Activated CD4-positive, alpha-beta T cell treated with anti-CD3 and anti-CD28 coated beads, Interleukin-2, Interleukin-4, amounts not matched to agents 100 ng/mL and 50 ng/mL, durations not matched to agents 16 hours and 8 hours (primary cell): ENCODE results near the gene METAP1.
"Not testable (repeated sequence)": the region's sequence is repeated elsewhere in the genome, so short reads cannot be mapped to it uniquely, and the experiment has no call there.

Experiments
- DNase-seq: peaks from one replicate; pipeline ENCODE4 v3.0.0-alpha.2; 2020; ENCODE audit warnings: low spot score

The METAP1 gene

DNA sequence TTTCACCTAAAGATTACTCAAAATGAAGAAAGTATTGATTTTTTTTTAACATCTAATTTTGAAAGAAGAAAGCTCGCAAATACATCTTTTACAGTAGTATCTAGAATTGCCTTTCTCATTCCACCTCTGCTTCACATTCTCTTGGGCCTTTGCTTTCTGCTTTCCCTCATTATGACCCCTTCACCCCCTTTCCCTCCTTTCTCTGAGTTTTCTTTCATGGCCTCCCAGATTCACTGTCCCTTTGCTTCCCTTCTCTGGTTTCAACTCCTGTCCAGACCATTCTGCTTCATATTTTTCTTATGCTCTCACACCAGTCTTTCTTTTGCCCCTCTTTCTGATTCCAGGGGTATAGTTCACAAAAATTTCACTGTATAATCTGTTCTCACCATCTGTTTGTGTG, 64.0 kb downstream of the METAP1 start:
- DNase-seq, result no peak

DNA sequence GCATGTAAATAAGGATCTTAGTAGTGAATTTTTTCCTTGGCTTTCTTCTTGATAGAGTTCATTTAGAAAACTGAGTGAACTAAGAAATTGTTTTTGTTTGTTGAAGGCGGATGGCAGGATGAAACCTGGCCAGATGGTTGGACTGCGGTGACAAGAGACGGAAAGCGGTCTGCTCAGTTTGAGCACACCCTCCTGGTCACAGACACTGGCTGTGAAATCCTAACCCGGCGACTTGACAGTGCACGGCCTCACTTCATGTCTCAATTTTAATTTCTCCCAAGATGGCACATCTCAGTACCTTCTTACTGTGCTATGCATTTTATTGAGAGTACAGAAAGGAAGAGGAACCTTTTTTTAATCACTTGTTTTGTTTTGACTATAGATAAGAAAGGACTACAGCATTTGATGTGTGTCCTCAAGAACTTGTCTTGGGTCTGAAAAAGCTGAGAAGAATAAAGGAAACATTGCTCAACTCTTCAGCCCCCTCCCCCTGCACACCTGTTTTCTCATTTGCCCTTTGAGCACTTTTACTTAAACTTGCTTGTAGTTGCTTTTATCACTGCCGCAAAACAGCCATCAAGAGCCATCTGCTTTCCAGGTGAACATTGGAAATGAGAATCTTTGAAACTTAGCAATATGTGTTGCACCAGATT, 65.7 kb downstream of the METAP1 start:
- no peak for DNase-seq

DNA sequence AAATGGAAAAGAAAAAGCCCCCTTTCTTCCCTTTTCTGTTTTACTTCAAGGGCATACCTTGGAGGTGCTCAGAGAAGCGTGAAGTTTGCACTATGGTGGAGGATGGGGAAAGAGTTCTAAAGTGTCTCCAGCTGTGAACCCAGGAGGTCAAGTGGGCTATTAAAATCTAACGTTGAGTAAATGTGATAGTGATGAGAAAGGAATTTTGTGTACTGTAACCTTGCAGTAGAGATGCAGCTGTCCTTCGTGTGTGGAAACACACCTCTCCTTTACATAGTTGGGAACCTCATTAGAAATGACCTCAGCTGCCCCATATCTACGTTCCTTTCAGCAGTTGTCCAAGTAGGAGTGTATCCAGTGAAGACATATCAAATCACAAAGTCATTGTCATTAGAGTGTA, 66.6 kb downstream of the METAP1 start:
- DNase-seq, result no peak

DNA sequence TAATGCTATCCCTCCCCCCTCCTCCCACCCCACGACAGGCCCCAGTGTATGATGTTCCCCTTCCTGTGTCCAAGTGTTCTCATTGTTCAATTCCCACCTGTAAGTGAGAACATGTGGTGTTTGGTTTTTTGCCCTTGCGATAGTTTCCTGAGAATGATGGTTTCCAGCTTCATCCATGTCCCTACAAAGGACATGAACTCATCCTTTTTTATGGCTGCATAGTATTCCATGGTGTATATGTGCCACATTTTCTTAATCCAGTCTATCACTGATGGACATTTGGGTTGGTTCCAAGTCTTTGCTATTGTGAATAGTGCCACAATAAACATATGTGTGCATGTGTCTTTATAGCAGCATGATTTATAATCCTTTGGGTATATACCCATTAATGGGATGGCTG, 70.0 kb downstream of the METAP1 start:
- not testable (repeated sequence) for DNase-seq

DNA sequence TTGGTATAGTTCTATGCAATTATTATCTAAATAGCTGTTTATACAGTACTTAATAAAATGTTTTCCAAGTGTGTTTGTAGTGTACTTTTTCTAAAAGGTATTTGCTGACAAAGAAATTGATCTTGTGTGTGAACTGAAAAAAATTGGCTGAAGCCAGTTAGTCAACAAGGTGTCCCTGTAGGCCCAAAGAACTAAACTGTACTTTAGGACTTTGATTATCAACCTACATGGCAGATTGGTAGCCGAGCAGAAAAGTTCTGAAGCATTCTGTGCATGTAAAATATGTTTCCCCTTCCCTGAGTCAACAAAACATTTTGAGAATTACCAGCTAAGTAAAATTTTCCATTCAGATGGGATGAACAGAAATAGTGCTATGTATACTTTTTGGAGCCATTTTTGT, 72.1 kb downstream of the METAP1 start:
- DNase-seq, result no peak

DNA sequence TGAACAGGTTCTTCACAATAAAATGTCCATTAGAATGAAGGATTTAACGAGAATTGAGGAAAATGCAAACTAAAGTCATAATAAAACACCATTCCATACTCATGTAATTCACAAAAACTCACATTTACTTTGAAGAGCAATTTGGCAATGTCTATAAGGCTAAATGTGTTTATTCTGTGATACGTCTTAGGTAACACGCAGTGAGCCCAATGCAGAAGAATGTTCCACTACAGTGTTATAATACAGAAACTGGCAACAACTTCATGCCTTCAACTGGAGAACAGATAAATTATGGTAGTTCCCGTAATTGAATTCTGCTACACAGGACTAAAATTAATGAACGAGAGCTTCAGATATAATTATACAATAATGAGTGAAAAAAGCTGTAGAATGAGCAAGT, 75.6 kb downstream of the METAP1 start:
- no peak for DNase-seq

DNA sequence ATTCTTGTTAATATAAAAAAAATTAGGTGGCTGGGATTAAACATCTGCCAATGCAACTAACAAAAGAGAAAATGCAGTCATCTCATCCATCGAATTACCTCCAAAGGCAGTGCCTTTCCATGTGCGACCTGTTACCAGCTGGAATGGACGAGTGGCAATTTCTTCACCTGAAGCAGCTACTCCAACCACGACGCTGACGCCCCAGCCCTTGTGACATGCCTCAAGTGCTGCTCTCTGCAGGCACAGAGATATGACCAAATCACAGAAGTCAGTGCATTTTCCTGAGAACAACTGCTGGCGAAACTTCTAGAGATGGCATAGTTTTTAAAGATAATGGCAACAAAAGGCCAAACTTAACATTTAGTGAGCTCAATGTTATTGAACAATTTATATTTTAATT, 79.3 kb downstream of the METAP1 start:
- DNase-seq, result no peak

DNA sequence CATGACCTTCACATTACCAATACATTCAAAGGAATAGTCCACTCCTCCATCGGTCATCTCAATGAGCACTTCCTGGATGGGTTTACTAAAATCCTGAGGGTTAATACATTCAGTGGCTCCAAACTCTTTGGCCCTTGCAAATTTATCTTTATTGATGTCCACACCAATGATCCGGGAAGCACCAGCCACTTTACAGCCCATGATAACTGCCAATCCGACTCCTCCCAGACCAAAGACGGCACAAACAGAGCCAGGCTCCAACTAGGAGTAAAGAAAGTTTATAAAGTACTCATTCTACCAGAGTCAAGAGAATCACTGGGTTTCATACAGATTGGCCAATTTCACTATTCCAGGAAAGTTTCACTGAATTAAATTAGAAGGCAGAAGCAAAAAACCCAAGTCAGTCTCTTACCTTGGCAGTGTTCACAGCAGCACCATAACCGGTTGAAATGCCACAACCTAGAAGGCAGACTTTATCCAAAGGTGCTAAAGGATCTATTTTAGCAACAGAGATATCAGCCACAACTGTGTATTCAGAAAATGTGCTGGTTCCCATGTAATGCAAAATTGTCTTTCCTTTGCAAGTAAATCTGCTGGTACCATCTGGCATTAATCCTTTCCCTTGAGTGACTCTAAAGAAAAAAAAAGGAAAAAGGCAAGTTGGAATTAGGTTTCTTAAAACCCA, 80.9 kb downstream of the METAP1 start:
- DNase-seq, result no peak

DNA sequence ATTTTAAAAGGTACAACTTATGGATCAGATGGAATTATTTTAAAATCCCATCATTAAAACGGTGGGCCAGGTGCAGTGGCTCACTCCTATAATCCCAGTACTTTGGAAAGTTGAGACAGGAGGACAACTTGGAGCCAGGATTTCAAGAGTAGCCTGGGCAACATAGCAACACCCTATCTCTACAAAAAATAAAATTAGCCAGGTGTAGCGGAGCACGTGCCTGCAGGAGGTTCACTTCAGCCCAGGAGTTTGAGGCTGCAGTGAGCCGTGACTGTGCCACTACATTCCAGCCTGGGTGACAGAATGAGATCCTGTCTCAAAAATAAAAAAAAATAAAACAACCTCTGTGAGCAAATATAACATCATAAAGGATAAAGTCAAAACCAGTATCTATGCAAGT, 81.7 kb downstream of the METAP1 start:
- no peak for DNase-seq

DNA sequence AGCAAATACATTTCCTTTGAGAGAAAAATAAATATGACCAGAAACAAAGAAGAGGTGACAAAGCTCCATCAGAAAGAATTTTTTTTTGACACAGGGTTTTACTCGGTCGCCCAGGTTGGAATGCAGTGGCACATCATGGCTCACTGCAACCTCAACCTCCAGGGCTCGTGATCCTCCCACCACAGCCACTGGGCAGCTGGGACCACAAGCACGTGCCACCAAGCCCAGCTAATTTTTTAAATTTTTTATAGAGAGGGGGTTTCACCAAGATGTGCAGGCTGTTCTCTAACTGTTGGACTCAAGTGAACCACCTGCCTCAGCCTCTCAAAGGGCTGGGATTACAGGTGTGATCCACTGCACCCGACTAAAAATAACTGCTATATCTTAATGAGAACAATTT, 82.8 kb downstream of the METAP1 start:
- no peak for DNase-seq

DNA sequence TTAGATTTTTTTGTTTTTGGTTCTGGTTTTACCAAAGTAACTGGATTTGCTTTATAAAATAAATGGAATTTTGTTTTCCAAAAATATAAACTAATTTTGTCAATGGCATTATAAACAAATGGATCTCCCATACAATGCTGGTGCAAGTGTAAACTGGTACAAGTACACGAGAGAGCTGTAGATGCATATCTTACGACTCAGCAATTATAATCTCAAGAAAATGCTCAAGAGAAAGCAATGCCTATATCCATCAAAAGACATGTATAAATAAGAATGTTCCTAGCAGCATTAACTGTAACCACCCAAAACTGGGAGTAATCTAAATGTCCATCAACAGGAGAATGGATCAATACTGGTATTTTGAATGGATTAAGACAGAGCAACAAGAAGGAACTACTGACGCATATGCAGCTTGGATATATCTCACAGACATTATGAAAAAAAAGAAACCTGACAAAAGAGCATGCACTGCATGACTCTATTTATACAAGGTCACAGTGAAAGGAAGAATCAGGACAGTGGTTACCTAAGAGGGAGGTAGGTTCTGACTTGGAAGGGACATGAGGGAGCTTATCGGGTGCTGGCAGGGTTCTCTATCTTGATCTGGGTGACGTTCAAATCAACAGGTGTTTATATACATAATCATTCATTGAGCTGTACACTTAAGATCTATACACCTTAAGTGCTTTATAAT, 83.6 kb downstream of the METAP1 start:
- no peak for DNase-seq

DNA sequence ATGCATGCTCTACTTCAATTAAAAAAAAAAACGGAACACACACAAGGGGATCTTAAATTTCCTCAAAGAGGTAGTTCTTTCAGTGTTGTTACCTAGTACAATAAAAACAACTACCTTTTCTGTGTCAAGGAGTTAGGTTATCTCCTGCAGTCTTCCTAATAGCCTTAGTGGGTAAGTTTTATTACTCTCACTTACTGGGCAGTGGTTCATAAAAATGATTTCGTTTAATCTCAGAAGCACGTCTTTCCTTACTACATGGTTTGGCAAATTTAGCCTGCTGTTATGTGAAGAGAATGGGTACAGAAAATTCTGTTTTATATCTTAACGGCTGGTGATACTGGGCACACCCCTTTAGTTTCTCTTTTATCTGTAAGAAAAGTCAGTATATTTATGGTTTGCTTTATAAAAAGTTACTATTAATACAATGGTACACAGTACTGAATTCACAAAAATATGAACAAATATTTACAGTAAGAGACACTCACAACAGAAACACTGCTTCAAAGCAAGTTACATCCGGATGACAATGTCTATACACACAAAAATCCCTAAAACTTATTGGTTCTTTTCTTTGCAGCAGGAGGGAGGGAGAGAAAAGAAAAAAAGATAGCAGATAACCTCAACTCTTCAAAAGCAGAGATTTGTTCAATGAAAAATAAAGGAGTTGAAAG, 84.2 kb downstream of the METAP1 start:
- no peak for DNase-seq

DNA sequence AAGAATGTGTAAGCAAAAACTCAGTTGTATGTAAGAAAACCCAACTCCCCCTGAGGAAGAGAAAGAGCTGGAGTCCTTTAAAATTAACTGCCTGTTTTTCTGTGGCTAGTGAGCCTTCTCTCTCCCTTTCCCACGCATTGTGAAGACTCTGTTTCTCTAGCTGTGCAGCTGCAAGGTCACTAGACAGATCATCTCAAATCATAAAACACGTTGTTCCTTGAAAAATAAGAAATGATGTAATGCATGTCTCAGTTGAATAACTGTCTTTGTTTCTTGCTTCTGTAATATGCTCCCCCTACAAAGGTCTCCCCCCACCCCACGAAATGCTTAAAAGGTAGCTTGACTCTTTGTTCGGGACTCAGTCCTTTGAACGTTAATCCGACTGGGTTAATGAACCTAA, 85.3 kb downstream of the METAP1 start:
- not testable (repeated sequence) for DNase-seq

DNA sequence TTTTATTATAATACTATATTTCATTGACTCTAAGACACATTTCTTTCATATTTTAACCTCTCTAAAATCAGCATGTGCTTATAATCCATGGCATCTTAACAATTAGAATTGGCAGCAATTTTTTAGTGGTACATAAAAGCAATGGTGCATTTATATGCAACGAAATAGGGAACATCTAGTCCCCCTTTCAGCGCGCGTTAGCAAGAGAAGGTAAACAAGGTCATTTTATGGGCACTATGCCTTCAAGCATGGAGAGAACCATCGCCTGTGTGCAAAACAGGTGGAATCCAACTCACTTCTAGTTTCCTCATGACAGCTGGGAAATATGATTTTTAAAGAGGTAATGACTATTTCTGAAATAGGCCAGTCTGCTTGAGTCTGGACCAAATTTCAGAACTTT, 86.7 kb downstream of the METAP1 start:
- DNase-seq, result no peak

DNA sequence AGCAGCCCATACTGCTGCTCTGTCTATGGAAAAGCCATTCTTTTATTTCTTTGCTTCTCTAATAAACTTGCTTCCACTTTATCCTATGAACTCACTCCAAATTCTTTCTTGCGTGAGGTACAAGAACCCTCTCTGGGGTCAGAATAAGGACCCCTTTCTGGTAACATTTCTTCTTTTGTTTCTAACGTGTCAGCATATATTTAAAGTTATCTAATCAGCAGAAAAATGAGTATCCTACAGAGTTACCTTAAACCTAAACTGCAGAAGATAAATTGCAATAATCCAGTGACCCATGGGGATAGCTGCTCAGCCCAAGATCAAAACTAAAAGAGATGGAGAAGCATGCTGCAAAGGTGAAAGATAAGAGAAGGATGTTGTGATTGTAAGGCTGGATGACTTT, 89.1 kb downstream of the METAP1 start:
- no peak for DNase-seq

DNA sequence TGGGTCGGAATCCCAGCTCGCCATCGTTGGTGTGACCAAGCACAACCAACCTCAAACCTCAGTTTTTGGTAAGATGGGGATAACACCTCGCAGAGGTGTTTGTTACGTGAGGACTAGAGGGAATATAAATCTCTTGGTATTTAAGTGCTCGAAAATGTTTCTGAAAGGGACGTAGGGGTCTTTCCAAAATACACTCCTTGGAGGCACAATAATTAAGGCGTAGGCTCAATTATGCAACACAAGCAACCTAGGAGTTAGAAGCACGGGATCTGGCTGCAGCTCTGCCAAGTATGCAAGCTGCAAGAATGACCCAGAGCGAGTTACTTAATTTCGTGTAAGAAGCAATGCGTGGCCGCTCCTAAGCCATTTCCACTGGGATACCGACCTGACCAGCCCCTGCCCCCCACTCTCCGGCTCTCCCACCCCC, 92.5 kb downstream of the METAP1 start:
- DNase-seq, result peak; percentile 27

DNA sequence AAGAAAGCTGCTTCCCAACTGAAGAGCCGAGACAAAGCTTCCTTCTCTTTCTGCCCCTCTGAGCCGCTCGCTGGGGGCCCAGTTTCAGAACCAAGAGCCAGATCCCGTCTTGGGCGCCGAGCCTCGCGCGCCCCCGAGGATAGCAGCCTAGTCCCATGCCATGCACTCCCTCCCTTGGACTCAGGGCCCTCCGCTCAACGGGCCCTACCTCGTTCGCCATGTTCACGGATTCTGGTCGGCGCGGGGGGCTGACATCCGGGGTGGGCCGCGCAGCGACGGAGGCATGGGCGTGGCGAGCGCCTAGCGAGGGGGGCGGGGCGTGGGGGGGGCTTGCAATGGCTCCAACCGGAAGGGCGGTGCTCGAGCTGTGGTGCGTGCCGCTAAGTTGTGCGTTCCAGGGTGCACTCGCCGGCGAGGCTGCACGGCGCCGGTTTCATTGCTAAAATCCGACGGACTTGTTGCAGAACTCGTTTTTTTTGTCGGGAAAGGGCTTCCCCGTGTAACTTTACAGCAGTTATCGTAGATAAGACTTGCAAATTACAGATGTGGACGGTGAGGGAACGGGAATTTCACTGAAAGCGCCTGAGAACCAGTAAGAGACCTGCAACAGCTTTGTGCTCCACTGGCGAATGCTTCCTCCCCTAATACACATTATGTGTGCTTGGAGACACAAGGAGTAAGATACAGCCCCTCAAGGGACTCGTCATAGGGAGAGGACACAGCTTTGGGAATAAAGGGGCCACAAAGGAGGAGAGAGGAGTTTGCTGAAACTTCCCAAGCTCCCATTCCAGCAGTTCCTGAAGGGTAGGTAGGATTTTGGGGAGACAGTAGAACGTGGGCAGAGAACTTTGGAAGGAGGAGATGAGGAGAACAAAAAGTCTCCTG, 93.2 kb downstream of the METAP1 start, which contains the start of gene ADH5:
Gene ADH5 (minus strand): TSS at position 308 of the 885 bp plus-strand sequence. CDS start 88 bp downstream, at position 220.
- peak; percentile 93 for DNase-seq

DNA sequence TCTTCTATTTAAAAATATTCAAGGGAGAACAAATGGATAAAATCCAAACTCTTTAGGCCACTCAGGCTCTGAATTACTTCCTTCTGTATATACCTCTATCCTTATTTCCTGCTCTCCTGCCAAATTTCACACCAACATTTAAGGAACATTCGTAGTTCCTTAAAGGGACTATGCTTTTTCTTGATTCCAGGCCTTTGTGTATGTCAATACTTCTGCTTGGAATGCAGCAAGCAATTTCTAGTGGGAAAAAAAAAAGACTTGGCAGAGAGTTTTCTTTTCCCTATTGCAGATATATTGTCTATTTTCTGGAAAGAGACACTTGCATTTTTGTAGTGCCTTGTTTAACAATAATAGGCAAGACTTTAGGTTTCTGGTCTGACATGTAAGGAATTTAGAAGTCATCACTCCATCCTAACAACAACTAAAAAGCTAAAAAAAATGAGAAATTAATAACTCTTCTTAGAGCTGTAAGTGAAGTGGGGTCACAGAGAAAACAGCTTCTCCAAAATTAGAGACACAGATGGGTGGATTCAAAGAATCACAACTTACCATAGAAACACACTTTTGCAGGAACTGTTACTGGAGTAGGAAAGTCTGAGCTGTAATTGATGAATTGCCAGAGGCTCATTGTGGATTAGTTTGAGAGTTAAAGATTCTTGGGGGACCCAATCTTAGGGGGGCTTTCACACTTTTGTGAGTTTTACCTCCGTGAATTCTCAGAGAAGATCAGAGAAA, 95.1 kb downstream of the METAP1 start:
- DNase-seq, result no peak

DNA sequence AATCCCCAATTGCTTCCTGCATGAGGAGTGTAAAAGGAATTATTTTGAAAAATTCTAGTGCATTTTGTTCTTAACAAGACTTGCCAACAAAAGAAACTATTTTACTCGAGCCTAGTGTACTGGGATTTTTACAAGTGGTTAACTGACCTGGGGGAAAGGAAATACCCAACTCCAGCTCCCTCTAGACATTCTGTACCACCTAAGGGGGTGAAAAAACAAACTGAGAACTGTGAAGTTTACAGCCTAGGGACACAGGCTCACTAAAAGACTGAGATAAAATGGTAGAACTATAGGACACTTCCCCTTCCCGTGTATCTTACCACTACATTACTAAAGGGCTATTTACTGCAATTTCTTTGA, 95.7 kb downstream of the METAP1 start:
- no peak for DNase-seq

DNA sequence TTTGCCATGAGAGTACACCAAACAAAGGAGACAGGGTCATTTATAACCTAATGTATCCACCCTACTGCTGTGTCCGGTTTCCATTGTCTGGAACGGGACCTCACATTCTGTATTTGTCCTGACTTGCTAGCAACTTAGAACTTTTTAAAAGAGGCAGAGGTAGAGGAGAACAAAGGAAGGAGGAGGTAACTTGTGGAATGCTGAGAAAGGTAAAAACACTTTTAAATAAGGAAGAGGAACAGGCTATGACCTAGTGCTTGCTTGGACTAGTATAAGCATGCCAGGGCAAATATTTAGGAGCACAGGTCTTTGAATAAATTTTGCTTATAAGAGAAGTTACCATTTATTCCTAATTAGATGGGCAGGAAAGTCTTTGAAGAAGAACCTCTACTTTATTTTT, 96.3 kb downstream of the METAP1 start:
- not testable (repeated sequence) for DNase-seq

DNA sequence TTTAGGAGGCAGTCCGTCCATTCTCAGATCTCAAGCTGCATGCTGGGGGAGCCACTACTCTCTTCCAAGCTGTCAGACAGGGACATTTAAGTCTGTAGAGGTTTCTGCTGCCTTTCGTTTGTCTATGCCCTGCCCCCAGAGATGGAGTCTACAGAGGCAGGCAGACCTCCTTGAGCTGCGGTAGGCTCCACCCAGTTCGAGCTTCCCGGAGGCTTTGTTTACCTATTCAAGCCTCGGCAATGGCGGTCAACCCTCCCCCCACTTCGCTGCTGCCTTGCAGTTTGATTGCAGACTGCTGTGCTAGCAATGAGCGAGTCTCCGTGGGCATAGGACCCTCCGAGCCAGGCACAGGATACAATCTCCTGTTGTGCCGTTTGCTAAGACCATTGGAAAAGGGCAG, 103.8 kb downstream of the METAP1 start:
- no peak for DNase-seq
